Fibroblast of peridontal ligament (primary cell): ENCODE measurements around the gene UBE4B.
"Not testable (repeated sequence)": the region's sequence is repeated elsewhere in the genome, so short reads cannot be mapped to it uniquely, and the experiment has no call there.

Experiments used
- DNase-seq: peaks from one replicate; pipeline ENCODE4 v3.0.0-alpha.2; 2010; ENCODE audit errors: extremely low read depth

The UBE4B gene

GRCh38 chr1:10173582-10173981 is 140.8 kb downstream of the UBE4B start:
- no peak for DNase-seq

GRCh38 chr1:10177876-10178275 is 145.1 kb downstream of the UBE4B start:
- DNase-seq = no peak

GRCh38 chr1:10178597-10179405 is 146.0 kb downstream of the UBE4B start:
- peak; percentile 27 for DNase-seq

- no peak for DNase-seq
These were observed 146.8 kb downstream of the UBE4B start for GRCh38 chr1:10179406-10180091.

- peak; percentile 92 for DNase-seq
These were observed 148.4 kb downstream of the UBE4B start for GRCh38 chr1:10181154-10181553.

- DNase-seq = no peak
These were observed 153.0 kb downstream of the UBE4B start for GRCh38 chr1:10185759-10186158.

GRCh38 chr1:10186331-10187025 is 153.7 kb downstream of the UBE4B start:
- peak; percentile 95 for DNase-seq

GRCh38 chr1:10187026-10187334 is 154.2 kb downstream of the UBE4B start:
- DNase-seq = no peak

GRCh38 chr1:10188133-10188650 is 155.4 kb downstream of the UBE4B start:
- DNase-seq = no peak

- no peak for DNase-seq
These were observed 156.9 kb downstream of the UBE4B start for GRCh38 chr1:10189659-10190058.

- DNase-seq = no peak
These were observed 159.5 kb downstream of the UBE4B start for GRCh38 chr1:10192263-10192662.

- DNase-seq = no peak
These were observed 160.5 kb downstream of the UBE4B start for GRCh38 chr1:10193288-10193687.

GRCh38 chr1:10195570-10195969 is 162.8 kb downstream of the UBE4B start:
- DNase-seq = no peak

- DNase-seq = peak; percentile 53
These were observed 164.2 kb downstream of the UBE4B start for GRCh38 chr1:10196976-10197375.

- no peak for DNase-seq
These were observed 167.9 kb downstream of the UBE4B start for GRCh38 chr1:10200620-10201019.

- DNase-seq = no peak
These were observed 171.4 kb downstream of the UBE4B start for GRCh38 chr1:10204003-10204642.

- DNase-seq = not testable (repeated sequence)
These were observed 172.4 kb downstream of the UBE4B start for GRCh38 chr1:10205206-10205605.

GRCh38 chr1:10207810-10208209 is 175.1 kb downstream of the UBE4B start:
- DNase-seq = no peak

- no peak for DNase-seq
These were observed 175.8 kb downstream of the UBE4B start for GRCh38 chr1:10208537-10208936.

- no peak for DNase-seq
These were observed 176.8 kb downstream of the UBE4B start for GRCh38 chr1:10209590-10209904.

GRCh38 chr1:10209905-10210810 is 177.4 kb downstream of the UBE4B start, which contains the start of gene KIF1B:
TSS of gene KIF1B (plus strand) at chr1:10210570. CDS start at chr1:10232329, 21,759 bp downstream.
- DNase-seq = peak; percentile 95
